ENCODE data around the gene S100B.

- TF ChIP-seq GATA2 (IDR thresholded peaks at IDR 0.05; ENCODE audit: low read depth, low read length) (no peak), GATA3 (IDR thresholded peaks at IDR 0.05; ENCODE audit: low read depth, low read length) (no peak)
These were observed 10.6 kb downstream of the S100B start for GRCh38 chr21:46594276-46594675.
